Endothelial cell of umbilical vein (primary cell): ENCODE data around the gene FNIP2.

Source experiments
- CTCF ChIP-seq, 2 donors: IDR thresholded peaks; 1 replicate in 1 of 2; 2 replicates in 1 of 2; pipeline ENCODE4 v1.5.1; 2011; ENCODE audit warnings: low read length in 2 of 2, mild to moderate bottlenecking in 2 of 2, moderate library complexity in 2 of 2, control low read depth in 1 of 2, inconsistent platforms in 1 of 2, low read depth in 1 of 2; ENCODE audit not compliant: insufficient read depth in 1 of 2; ENCODE audit errors: extremely low read depth in 1 of 2
- POLR2A ChIP-seq: IDR thresholded peaks from 2 replicates; pipeline ENCODE4 v1.6.1; 2012; ENCODE audit warnings: low read depth, mild to moderate bottlenecking, control low read depth, low read length
- POLR2AphosphoS5 ChIP-seq: IDR thresholded peaks from 2 replicates; pipeline ENCODE4 v1.6.1; 2012; ENCODE audit warnings: low read depth, mild to moderate bottlenecking, control low read depth, low read length, moderate library complexity; ENCODE audit not compliant: insufficient read depth

- no peak for TF ChIP-seq POLR2AphosphoS5
- no peak for TF ChIP-seq POLR2A
- no peak for TF ChIP-seq CTCF (IDR thresholded peaks at IDR 0.05; ENCODE audit: extremely low read depth in 1 of 2, insufficient read depth in 1 of 2, low read depth in 1 of 2, low read length in 2 of 2)
Measured at GRCh38 chr4:158816955-158817354, 48.1 kb downstream of the FNIP2 start.
